Motor neuron (in vitro differentiated cells): ENCODE data around the gene ETFBKMT. TPM values are rescaled to one million over a fixed set of nuclear protein-coding genes. Genes with fewer than 3 reads are reported as not detected.
"Not testable (repeated sequence)": the region's sequence is repeated elsewhere in the genome, so short reads cannot be mapped to it uniquely, and the experiment has no call there.

ENCODE experiments used
- ATAC-seq, 8 experiments: fragments of 200-7000 bp; cut with Tn5 transposase; replicated peaks in 6 of 8; 2 replicates each; pipeline ENCODE4 v1.8.0; 2021; ENCODE audit warnings: mild to moderate bottlenecking in 8 of 8, moderate library complexity in 8 of 8
- H3K27ac ChIP-seq, 2 donors: fragments of 250-450 bp; sonication (Bioruptor Pico); 2 replicates each; pipeline ENCODE4 v1.9.0; 2021; ENCODE audit warnings: antibody characterized with exemption in 2 of 2, mild to moderate bottlenecking in 2 of 2, moderate library complexity in 1 of 2
- H3K4me1 ChIP-seq, 2 donors: fragments of 250-450 bp; sonication (Bioruptor Pico); replicated peaks in 1 of 2; 2 replicates each; pipeline ENCODE4 v1.6.1; 2021; ENCODE audit warnings: antibody characterized with exemption in 2 of 2, mild to moderate bottlenecking in 2 of 2, moderate library complexity in 1 of 2
- H3K4me3 ChIP-seq, 5 donors: fragments of 250-450 bp; sonication (Bioruptor Pico); 2 replicates each; pipeline ENCODE4 v1.9.0; 2021; ENCODE audit warnings: antibody characterized with exemption in 5 of 5, mild to moderate bottlenecking in 5 of 5, moderate library complexity in 4 of 5
- WGBS, 10 experiments: fragments of 450-650 bp; shearing (Covaris generic); methylation state at CpG; one replicate each; pipeline ENCODE4 v1.0.0; 2022; 5-methylcytosine and 5-hydroxymethylcytosine counted together
- in situ Hi-C, 9 experiments: fragments of 400-800 bp; cut with MboI; loops; one replicate each; pipeline ENCODE4 v1.15.0; 2021; ENCODE audit warnings: low sequenced_read_pairs in 9 of 9, low pct_unique_long_range_greater_than_20kb in 2 of 9; ENCODE audit not compliant: unreplicated experiment in 9 of 9
- total RNA-seq, 8 experiments: library from RNA; unstranded; fragments of 300-600 nt; gene quantifications; 2 replicates each; pipeline versions ENCODE4 v1.2.3 to v1.2.4, GENCODE V29; 2022

ETFBKMT gene
- total RNA-seq, 8 experiments from 2014 or later: 1.6 to 2.9 (median 2.3) TPM

GRCh38 chr12:31663576-31663975, 4.1 kb downstream of the ETFBKMT start:
- H3K4me1 ChIP-seq: peaks cover 4% of the 10 kb centered on the region in 2 donors
- WGBS, 10 experiments: 67 to 96% (median 80%) methylated on average over 1 to 4 of the region's 4 CpGs
- H3K27ac ChIP-seq: no peak overlapping the region
- in situ Hi-C loops: loop anchor here in 5 of 9 experiments (25.0 kb wide), 4 partner anchors 624 to 1024 kb away; partner anchors contain the start of gene DNM1L (in 1 of the 5)
- no peak for ATAC-seq
- H3K4me3 ChIP-seq: no peak overlapping the region

DNA sequence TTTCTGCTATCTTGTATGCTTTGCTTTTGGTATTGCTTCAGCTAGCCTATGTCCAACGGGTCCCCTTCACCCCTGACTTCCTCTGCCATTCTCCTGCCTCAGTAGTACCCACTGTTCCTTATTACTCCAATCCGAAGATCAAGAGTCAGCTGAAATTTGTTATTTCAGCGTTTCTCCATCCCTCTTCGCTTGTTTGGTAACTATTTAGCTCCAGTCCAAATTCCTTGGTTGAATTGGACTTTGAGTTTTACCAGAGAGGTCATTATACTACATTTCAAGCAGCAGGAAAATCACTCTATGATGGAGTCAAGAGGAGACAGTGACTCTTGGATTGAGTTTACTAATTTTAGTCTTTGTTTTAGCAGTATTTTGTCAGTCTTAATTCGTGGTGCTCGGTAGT, 4.5 kb downstream of the ETFBKMT start:
- Histone ChIP-seq H3K4me1 (peaks cover 4% of the 10 kb centered on the region in 2 donors), H3K27ac (no peak overlapping the region), H3K4me3 (no peak overlapping the region)
- WGBS, 10 experiments: 68 to 100% (median 81%) methylated on average over 4 to 6 of the region's 6 CpGs
- ATAC-seq: no peak
- in situ Hi-C loops: loop anchor here in 5 of 9 experiments (25.0 kb wide), 4 partner anchors 623 to 1023 kb away; partner anchors contain the start of gene DNM1L (in 1 of the 5)

DNA sequence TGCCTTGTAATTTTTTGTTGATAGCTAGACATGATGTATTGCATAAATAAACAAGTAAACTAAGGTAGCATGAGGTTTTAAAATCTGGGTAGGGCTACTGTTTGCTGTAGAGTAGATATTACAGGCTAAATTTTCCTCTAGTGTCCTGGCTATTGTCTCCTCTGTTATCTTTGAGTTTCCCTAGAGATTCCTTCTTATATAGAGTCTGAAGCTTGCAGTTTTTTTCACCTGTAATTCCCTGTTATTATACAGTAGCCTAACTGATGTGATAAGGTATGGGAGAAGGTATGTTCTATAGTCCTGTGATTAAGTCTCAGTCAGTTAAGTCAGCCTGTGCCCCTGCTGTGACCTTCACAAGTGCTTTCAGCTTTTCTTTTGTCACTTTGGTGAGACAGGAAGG, 9.5 kb downstream of the ETFBKMT start:
- no peak for ATAC-seq
- in situ Hi-C loops: loop anchor here in 5 of 9 experiments (25.0 kb wide), 4 partner anchors 618 to 1018 kb away; partner anchors contain the start of gene DNM1L (in 1 of the 5)
- Histone ChIP-seq H3K4me1 (no peaks in the 10 kb centered on the region), H3K27ac (no peak overlapping the region), H3K4me3 (no peak overlapping the region)

GRCh38 chr12:31669582-31669981, 10.1 kb downstream of the ETFBKMT start:
- H3K4me3 ChIP-seq, ATAC-seq, H3K27ac ChIP-seq, H3K4me1 ChIP-seq: not testable (repeated sequence)
- in situ Hi-C loops: loop anchor here in 5 of 9 experiments (25.0 kb wide), 4 partner anchors 618 to 1018 kb away; partner anchors contain the start of gene DNM1L (in 1 of the 5)
- 20 to 100% (median 90%) methylated on average over 1 to 2 of the region's 2 CpGs; no CpG with 5 or more reads in 3 of the 10 experiments for WGBS, 10 experiments

GRCh38 chr12:31672521-31672920, 13.0 kb downstream of the ETFBKMT start:
- 58 to 100% (median 92%) methylated on average over 1 to 4 of the region's 4 CpGs for WGBS, 10 experiments
- Histone ChIP-seq H3K4me1 (no peaks in the 10 kb centered on the region), H3K4me3 (no peak overlapping the region), H3K27ac (no peak overlapping the region)
- ATAC-seq: no peak
- in situ Hi-C loops: loop anchor here in 5 of 9 experiments (25.0 kb wide), 4 partner anchors 615 to 1015 kb away; partner anchors contain the start of gene DNM1L (in 1 of the 5)

GRCh38 chr12:31682136-31682962, 22.9 kb downstream of the ETFBKMT start:
- H3K27ac ChIP-seq: no peak overlapping the region
- 19 to 88% (median 61%) methylated on average over 1 to 6 of the region's 10 CpGs; no CpG with 5 or more reads in 4 of the 10 experiments for WGBS, 10 experiments
- in situ Hi-C loops: loop anchor here in 1 of 9 experiments (25.0 kb wide), 1 partner anchor 630 kb away; no protein-coding TSS in a partner anchor
- H3K4me1 ChIP-seq: no peaks in the 10 kb centered on the region
- H3K4me3 ChIP-seq: no peak overlapping the region
- ATAC-seq: peak in 6 of 8 experiments; percentile 19 to 82 (median 54)

- in situ Hi-C loops: loop anchor here in 1 of 9 experiments (25.0 kb wide), 1 partner anchor 626 kb away; no protein-coding TSS in a partner anchor
- WGBS, 10 experiments: 70 to 97% (median 93%) methylated on average over 2 to 3 of the region's 3 CpGs
- no peak overlapping the region for H3K27ac ChIP-seq
- no peak overlapping the region for H3K4me3 ChIP-seq
- H3K4me1 ChIP-seq: no peaks in the 10 kb centered on the region
- ATAC-seq: no peak
Observed at GRCh38 chr12:31685801-31686200, 26.3 kb downstream of the ETFBKMT start.

DNA sequence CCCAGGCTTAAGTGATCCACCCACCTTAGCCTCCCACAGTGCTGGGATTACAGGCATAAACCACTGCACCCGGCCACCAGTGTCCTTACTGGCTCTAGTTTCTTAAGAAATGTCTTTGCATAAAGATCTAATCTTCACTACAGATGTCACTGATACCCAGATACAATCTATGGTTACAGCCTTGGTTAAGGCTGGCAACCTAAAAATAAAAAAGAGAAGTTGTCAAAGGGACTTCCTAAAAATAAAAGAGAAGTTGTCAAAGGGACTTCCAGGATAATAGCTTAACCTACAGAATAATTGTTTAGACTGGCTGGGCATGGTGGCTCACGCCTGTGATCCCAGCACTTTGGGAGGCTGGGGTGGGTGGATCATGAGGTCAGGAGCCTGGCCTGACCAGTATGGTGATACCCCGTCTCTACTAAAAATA, 27.6 kb downstream of the ETFBKMT start:
- Histone ChIP-seq H3K27ac (no peak overlapping the region), H3K4me3 (no peak overlapping the region), H3K4me1 (no peaks in the 10 kb centered on the region)
- in situ Hi-C loops: loop anchor here in 1 of 9 experiments (25.0 kb wide), 1 partner anchor 625 kb away; no protein-coding TSS in a partner anchor
- 46 to 100% (median 97%) methylated on average over 1 to 3 of the region's 3 CpGs; no CpG with 5 or more reads in 1 of the 10 experiments for WGBS, 10 experiments
- ATAC-seq: no peak

DNA sequence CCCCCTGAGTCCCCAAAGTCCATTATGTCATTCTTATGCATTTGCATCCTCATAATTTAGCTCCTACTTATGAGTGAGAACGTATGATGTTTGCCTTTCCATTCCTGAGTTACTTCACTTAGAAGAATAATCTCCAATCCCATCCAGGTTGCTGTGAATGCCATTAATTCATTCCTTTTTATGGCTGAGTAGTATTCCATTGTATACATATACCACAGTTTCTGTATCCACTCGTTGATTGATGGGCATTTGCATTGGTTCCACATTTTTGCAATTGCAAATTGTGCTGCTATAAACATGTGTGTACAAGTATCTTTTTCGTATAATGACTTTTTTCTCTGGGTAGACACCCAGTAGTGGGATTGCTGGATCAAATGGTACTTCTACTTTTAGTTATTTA, 30.4 kb downstream of the ETFBKMT start:
- in situ Hi-C loops: loop anchor here in 1 of 9 experiments (25.0 kb wide), 1 partner anchor 622 kb away; no protein-coding TSS in a partner anchor
- not testable (repeated sequence) for H3K4me3 ChIP-seq, H3K27ac ChIP-seq, H3K4me1 ChIP-seq, ATAC-seq
- 51 to 100% (median 87%) methylated on average over 1 to 3 of the region's 3 CpGs; no CpG with 5 or more reads in 1 of the 10 experiments for WGBS, 10 experiments

DNA sequence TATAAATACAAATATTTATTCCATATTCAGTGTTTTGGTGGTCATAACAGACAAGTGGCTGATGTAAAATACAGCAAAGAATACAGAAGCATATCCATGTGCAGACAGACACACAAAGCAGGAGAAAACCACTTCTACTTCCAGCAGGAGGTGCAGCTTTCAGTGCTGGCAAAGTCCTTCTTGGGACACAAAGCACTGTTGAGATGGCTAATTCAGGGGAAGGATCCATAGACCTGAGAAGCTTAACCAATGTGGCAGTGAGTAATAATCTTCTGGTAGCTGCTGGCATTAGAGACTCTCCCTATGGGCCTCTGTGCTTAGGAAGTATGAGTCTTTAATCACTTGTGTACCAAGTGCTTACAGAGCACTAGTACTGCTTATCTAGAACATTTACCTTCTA, 42.6 kb downstream of the ETFBKMT start:
- ATAC-seq: peak in 1 of 8 experiments; percentile 15
- in situ Hi-C loops: no loop called here
- H3K4me1 ChIP-seq: no peaks in the 10 kb centered on the region

GRCh38 chr12:31705621-31706020, 46.1 kb downstream of the ETFBKMT start:
- no peak overlapping the region for H3K27ac ChIP-seq
- H3K4me3 ChIP-seq: no peak overlapping the region
- no peaks in the 10 kb centered on the region for H3K4me1 ChIP-seq
- no peak for ATAC-seq
- in situ Hi-C loops: no loop called here
- WGBS, 10 experiments: 14 to 100% (median 83%) methylated on average over 1 of the region's 2 CpGs; no CpG with 5 or more reads in 5 of the 10 experiments

More for the DNA sequence above, 42.6 kb downstream of the ETFBKMT start:
- no peak overlapping the region for H3K27ac ChIP-seq
- H3K4me3 ChIP-seq: no peak overlapping the region

DNA sequence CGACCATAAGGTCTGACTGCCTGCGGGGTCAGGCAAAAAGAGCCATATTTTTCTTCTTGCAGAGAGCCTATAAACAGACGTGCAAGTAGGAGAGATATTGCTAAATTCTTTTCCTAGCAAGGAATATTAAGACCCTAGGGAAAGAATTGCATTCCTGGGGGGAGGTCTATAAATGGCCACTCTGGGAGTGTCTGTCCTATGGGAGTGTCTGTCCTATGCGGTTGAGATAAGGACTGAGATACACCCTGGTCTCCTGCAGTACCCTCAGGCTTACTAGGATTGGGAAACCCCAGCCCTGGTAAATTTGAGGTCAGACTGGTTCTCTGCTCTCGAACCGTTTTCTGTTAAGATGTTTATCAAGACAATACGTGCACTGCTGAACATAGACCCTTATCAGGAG, 48.6 kb downstream of the ETFBKMT start:
- ATAC-seq, in situ Hi-C loops, H3K27ac ChIP-seq, H3K4me1 ChIP-seq, H3K4me3 ChIP-seq: not testable (repeated sequence)
- WGBS, 10 experiments: 80 to 100% (median 94%) methylated on average over 1 to 5 of the region's 7 CpGs; no CpG with 5 or more reads in 1 of the 10 experiments
